Smooth muscle cell of the pulmonary artery (primary cell): ENCODE results near the gene SHCBP1L. TPM values are rescaled to one million over a fixed set of nuclear protein-coding genes. Genes with fewer than 3 reads are reported as not detected.

ENCODE experiments used
- total RNA-seq: library from RNA; depleted of rRNA; stranded (reverse); fragments of >200 nt; gene quantifications from 2 replicates; pipeline ENCODE4 v1.2.3, GENCODE V29; 2014

SHCBP1L gene
- total RNA-seq: 0.13 TPM in 2 replicates

GRCh38 chr1:182952677-182953444, at the start of gene SHCBP1L:
Gene SHCBP1L, minus strand, starts transcription at chr1:182953166. Its CDS starts 33 bp downstream, at chr1:182953133.

Other genes starting within 250 kb of the SHCBP1L start
- 4.5 and 4.6 TPM in 2 replicates for gene NPL, start 163.4 kb downstream of the SHCBP1L start, total RNA-seq
- gene DHX9, start 113.8 kb downstream of the SHCBP1L start, total RNA-seq: 96.3 and 114 TPM in 2 replicates
- gene LAMC1, start 70.3 kb upstream of the SHCBP1L start, total RNA-seq: 853 and 1,718 TPM in 2 replicates
- gene LAMC2, start 233.1 kb upstream of the SHCBP1L start, total RNA-seq: 3.4 and 192 TPM in 2 replicates